HL-60 (cell line): ENCODE data around the gene NMRK1.

Experiments
- DNase-seq, 2 experiments: peaks; one replicate each; pipeline ENCODE4 v3.0.0-alpha.2; 2010 to 2020; ENCODE audit warnings: low read depth in 1 of 2, low spot score in 1 of 2
- H3K27ac ChIP-seq: fragments of 250-450 bp; sonication (Bioruptor Pico); replicated peaks from 2 replicates; pipeline ENCODE4 v1.5.1; 2020; ENCODE audit warnings: mild to moderate bottlenecking, moderate library complexity
- H3K27me3 ChIP-seq: fragments of 250-450 bp; sonication (Bioruptor Pico); 2 replicates; pipeline ENCODE4 v1.5.1; 2021; ENCODE audit warnings: mild to moderate bottlenecking, moderate library complexity; ENCODE audit not compliant: insufficient read depth, poor library complexity, severe bottlenecking
- H3K4me3 ChIP-seq: replicated peaks from 2 replicates; pipeline ENCODE4 v1.5.1; 2011; ENCODE audit warnings: mild to moderate bottlenecking, control low read depth, low read length; ENCODE audit not compliant: insufficient read depth
- GABPA ChIP-seq: IDR thresholded peaks from 2 replicates; pipeline ENCODE4 v1.6.1; 2012; ENCODE audit warnings: low read depth
- POLR2AphosphoS5 ChIP-seq: IDR thresholded peaks from 2 replicates; pipeline ENCODE4 v1.6.1; 2012; ENCODE audit warnings: low read depth
- REST ChIP-seq: IDR thresholded peaks from 2 replicates; pipeline ENCODE4 v1.6.1; 2012; ENCODE audit warnings: low read depth; ENCODE audit not compliant: insufficient replicate concordance
- SPI1 ChIP-seq: IDR thresholded peaks from 2 replicates; pipeline ENCODE4 v1.6.1; 2012; ENCODE audit warnings: low read depth, mild to moderate bottlenecking, borderline replicate concordance
- TF ChIP-seq, protein P1 (sequence below): IDR thresholded peaks from one replicate; pipeline ENCODE4 v1.5.1; 2011; ENCODE audit warnings: low read length, control low read depth, inconsistent platforms; ENCODE audit not compliant: insufficient read depth

The NMRK1 gene

GRCh38 chr9:75121914-75122558 lies 34.1 kb upstream of the NMRK1 start:
- no peak overlapping the region for H3K4me3 ChIP-seq
- TF ChIP-seq REST = no peak
- TF ChIP-seq, protein P1, sequence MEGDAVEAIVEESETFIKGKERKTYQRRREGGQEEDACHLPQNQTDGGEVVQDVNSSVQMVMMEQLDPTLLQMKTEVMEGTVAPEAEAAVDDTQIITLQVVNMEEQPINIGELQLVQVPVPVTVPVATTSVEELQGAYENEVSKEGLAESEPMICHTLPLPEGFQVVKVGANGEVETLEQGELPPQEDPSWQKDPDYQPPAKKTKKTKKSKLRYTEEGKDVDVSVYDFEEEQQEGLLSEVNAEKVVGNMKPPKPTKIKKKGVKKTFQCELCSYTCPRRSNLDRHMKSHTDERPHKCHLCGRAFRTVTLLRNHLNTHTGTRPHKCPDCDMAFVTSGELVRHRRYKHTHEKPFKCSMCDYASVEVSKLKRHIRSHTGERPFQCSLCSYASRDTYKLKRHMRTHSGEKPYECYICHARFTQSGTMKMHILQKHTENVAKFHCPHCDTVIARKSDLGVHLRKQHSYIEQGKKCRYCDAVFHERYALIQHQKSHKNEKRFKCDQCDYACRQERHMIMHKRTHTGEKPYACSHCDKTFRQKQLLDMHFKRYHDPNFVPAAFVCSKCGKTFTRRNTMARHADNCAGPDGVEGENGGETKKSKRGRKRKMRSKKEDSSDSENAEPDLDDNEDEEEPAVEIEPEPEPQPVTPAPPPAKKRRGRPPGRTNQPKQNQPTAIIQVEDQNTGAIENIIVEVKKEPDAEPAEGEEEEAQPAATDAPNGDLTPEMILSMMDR = no peak
- DNase-seq = no peak
- no peaks in the 10 kb centered on the region for H3K27me3 ChIP-seq
- no peak overlapping the region for H3K27ac ChIP-seq

GRCh38 chr9:75120686-75121085 lies 32.7 kb upstream of the NMRK1 start:
- DNase-seq = peak; percentile 35 to 40
- Histone ChIP-seq H3K27ac (no peak overlapping the region), H3K27me3 (no peaks in the 10 kb centered on the region), H3K4me3 (no peak overlapping the region)
- no peak for TF ChIP-seq POLR2AphosphoS5

DNA sequence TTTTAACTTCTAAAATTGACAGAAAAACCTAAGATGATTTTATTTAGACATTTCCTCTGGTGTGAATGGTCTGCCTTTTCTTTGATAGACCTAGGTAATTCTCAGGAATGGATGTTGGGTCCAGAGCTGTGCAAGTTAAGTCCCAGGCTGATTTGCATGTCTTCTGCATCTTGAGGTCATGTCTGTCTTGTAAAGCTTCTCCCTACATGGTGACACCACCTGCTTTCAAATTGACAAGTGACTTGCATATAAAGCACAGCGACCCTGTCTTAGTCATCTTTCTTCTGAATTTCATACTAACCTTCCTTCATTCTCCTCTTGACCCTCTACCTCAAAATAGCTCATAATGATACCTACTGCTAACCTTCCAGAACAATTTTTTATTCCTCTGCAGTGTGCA lies 29.6 kb upstream of the NMRK1 start:
- no peaks in the 10 kb centered on the region for H3K27me3 ChIP-seq
- no peak for DNase-seq
- H3K4me3 ChIP-seq = no peak overlapping the region
- no peak overlapping the region for H3K27ac ChIP-seq
- TF ChIP-seq POLR2AphosphoS5 (no peak), SPI1 (no peak), GABPA (no peak), REST (no peak)
- TF ChIP-seq, protein P1 = no peak

- TF ChIP-seq POLR2AphosphoS5 (no peak), REST (no peak), SPI1 (no peak), GABPA (no peak)
- TF ChIP-seq, protein P1 = no peak
- Histone ChIP-seq H3K27me3 (no peaks in the 10 kb centered on the region), H3K4me3 (no peak overlapping the region), H3K27ac (no peak overlapping the region)
- peak in 1 of 2 experiments; percentile 9 for DNase-seq
Observed at GRCh38 chr9:75116306-75116705, 28.4 kb upstream of the NMRK1 start.
